K562 (cell line): ENCODE results near the gene EBNA1BP2.

Source experiments
- CREB3 ChIP-seq: fragments of 450-650 bp; conservative IDR thresholded peaks from 2 replicates; pipeline ENCODE4 v1.6.1; 2016; ENCODE audit warnings: missing genetic modification characterization, low read depth, mild to moderate bottlenecking, missing compliant biosample characterization, moderate library complexity
- EP300 ChIP-seq: IDR thresholded peaks from 2 replicates; pipeline ENCODE4 v1.6.1; 2012; ENCODE audit warnings: low read length, improper control_type of control experiment
- FOXA1 ChIP-seq: fragments of 450-650 bp; IDR thresholded peaks from 2 replicates; pipeline ENCODE4 v1.6.1; 2016; ENCODE audit warnings: mild to moderate bottlenecking, borderline replicate concordance
- JUND ChIP-seq, 2 experiments: IDR thresholded peaks; 2 replicates in 1 of 2; 3 replicates in 1 of 2; pipeline ENCODE4 v1.6.1; 2011; ENCODE audit warnings: borderline replicate concordance in 2 of 2, low read depth in 2 of 2, low read length in 2 of 2, improper control_type of control experiment in 1 of 2, missing biosample characterization in 1 of 2, missing genetic modification characterization in 1 of 2, missing genetic modification reagents in 1 of 2
- POLR2A ChIP-seq: fragments of 450-650 bp; conservative IDR thresholded peaks from 2 replicates; pipeline ENCODE4 v1.6.1; 2016
- RERE ChIP-seq: sonication (generic); formaldehyde crosslinking; IDR thresholded peaks from 2 replicates; pipeline ENCODE4 v1.8.0; 2023; ENCODE audit warnings: missing genetic modification reagents, mild to moderate bottlenecking, borderline replicate concordance
- REST ChIP-seq, 2 experiments: fragments of 450-650 bp; formaldehyde crosslinking in 1 of 2; IDR thresholded peaks; 2 replicates each; pipeline versions ENCODE4 v1.4.0 to v1.6.1; 2014 to 2020; ENCODE audit warnings: mild to moderate bottlenecking in 2 of 2, borderline replicate concordance in 1 of 2, low read depth in 1 of 2
- ZHX1 ChIP-seq: fragments of 150-350 bp; conservative IDR thresholded peaks from 2 replicates; pipeline ENCODE4 v1.6.1; 2014; ENCODE audit warnings: low read length
- TF ChIP-seq, protein P1 (sequence below), 3 experiments: IDR thresholded peaks in 2 of 3; conservative IDR thresholded peaks in 1 of 3; 2 replicates each; pipeline ENCODE4 v1.5.1; 2011 to 2012; ENCODE audit warnings: low read length in 3 of 3, mild to moderate bottlenecking in 3 of 3, control low read depth in 2 of 3, improper control_type of control experiment in 1 of 3, inconsistent platforms in 1 of 3, low read depth in 1 of 3, mixed read lengths in 1 of 3, moderate library complexity in 1 of 3; ENCODE audit not compliant: insufficient read depth in 2 of 3

DNA sequence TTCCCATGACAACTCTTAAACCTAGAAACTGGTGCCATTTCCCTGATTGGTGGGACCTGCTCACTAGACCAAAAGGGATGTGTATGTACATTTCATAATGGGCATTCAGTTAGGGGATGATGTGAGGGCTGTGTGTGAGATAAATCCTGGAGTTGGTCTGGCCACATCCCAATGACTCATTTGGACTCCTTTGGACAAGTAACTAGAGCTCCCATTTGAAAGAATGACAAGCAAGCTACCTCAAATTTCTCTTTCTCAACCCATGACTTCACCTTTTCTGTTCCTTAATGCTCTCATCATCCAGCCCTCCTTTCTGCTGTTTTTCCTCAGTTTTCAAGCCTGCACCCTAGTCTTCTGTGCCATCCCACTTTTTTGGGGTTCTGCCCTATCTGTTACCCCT, 27.9 kb downstream of the EBNA1BP2 start:
- TF ChIP-seq EP300: no peak
- no peak for TF ChIP-seq REST (IDR thresholded peaks at IDR 0.05; ENCODE audit: borderline replicate concordance)
- no peak for TF ChIP-seq REST (CRISPR knock-in tag; IDR thresholded peaks at IDR 0.05; ENCODE audit: low read depth)
- no peak for TF ChIP-seq JUND (IDR thresholded peaks at IDR 0.05; ENCODE audit: borderline replicate concordance, low read depth, low read length)
- no peak for TF ChIP-seq JUND (tag; IDR thresholded peaks at IDR 0.05; ENCODE audit: borderline replicate concordance, low read depth, low read length)
- TF ChIP-seq ZHX1: no peak
- TF ChIP-seq, protein P1, sequence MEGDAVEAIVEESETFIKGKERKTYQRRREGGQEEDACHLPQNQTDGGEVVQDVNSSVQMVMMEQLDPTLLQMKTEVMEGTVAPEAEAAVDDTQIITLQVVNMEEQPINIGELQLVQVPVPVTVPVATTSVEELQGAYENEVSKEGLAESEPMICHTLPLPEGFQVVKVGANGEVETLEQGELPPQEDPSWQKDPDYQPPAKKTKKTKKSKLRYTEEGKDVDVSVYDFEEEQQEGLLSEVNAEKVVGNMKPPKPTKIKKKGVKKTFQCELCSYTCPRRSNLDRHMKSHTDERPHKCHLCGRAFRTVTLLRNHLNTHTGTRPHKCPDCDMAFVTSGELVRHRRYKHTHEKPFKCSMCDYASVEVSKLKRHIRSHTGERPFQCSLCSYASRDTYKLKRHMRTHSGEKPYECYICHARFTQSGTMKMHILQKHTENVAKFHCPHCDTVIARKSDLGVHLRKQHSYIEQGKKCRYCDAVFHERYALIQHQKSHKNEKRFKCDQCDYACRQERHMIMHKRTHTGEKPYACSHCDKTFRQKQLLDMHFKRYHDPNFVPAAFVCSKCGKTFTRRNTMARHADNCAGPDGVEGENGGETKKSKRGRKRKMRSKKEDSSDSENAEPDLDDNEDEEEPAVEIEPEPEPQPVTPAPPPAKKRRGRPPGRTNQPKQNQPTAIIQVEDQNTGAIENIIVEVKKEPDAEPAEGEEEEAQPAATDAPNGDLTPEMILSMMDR (IDR thresholded peaks at IDR 0.05 in 2 of 3, conservative IDR thresholded peaks at IDR 0.05 in 1 of 3; ENCODE audit: insufficient read depth in 2 of 3, low read depth in 1 of 3, low read length in 3 of 3): no peak
- TF ChIP-seq FOXA1: no peak
- TF ChIP-seq POLR2A: no peak
- no peak for TF ChIP-seq RERE (CRISPR knock-in tag)
- no peak for TF ChIP-seq CREB3 (tag)
